HepG2 (cell line): Measurements from ENCODE around the gene CDC42BPG. TPM values are rescaled to one million over a fixed set of nuclear protein-coding genes. Genes with fewer than 3 reads are reported as not detected.

Source experiments
- ATAC-seq: fragments of 200-7000 bp; cut with Tn5 transposase; 3 replicates; pipeline ENCODE4 v1.9.1; 2020; ENCODE audit warnings: mild to moderate bottlenecking, moderate library complexity
- BruUV-seq: library from RNA; stranded (reverse); fragments of 400-500 nt; replicated peaks from 2 replicates; lab custom pipeline; 2021; lab: Mats Ljungman, UMichigan
- CTCF ChIA-PET: fragments of 300-600 bp; formaldehyde crosslinking; extraction: SDS; loops from one replicate; lab custom pipeline; 2021; ENCODE audit warnings: low total read pairs, inconsistent platforms, low intra/inter-chr PET ratio; lab: Yijun Ruan, JAX
- POLR2A ChIA-PET: fragments of 350-600 bp; sonication (Branson Sonifier 250); formaldehyde crosslinking; loops from one replicate; lab custom pipeline; 2020; ENCODE audit warnings: antibody characterized with exemption, inconsistent platforms; lab: Yijun Ruan, JAX
- DNase-seq: peaks from one replicate; pipeline ENCODE4 v3.0.0-alpha.2; 2015; ENCODE audit warnings: low spot score
- FAIRE-seq: peaks from 3 replicates; lab custom pipeline; 2011; peaks lifted over from hg19 to GRCh38; lab: Jason Lieb, UNC
- H2AFZ ChIP-seq: one replicate; pipeline ENCODE4 v1.6.1; 2011; ENCODE audit warnings: low read length, inconsistent platforms
- H3K27ac ChIP-seq: fragments of 300-600 bp; 3 replicates; pipeline ENCODE4 v1.8.0; 2011; ENCODE audit warnings: mixed run types, mild to moderate bottlenecking, mixed read lengths, low read length, inconsistent platforms; ENCODE audit not compliant: insufficient read depth; ENCODE audit errors: extremely low read length
- H3K27me3 ChIP-seq, 2 experiments: fragments of 200-600 bp in 1 of 2; 2 replicates in 1 of 2; 3 replicates in 1 of 2; pipeline versions ENCODE4 v1.6.0 to v1.8.0; 2011; ENCODE audit warnings: low read length in 2 of 2, mild to moderate bottlenecking in 2 of 2, moderate library complexity in 2 of 2, inconsistent platforms in 1 of 2; ENCODE audit not compliant: insufficient read depth in 2 of 2, control insufficient read depth in 1 of 2
- H3K36me3 ChIP-seq, 2 experiments: fragments of 200-600 bp in 1 of 2; replicated peaks in 1 of 2; 2 replicates in 1 of 2; 3 replicates in 1 of 2; pipeline versions ENCODE4 v1.5.1 to v1.8.0; 2011; ENCODE audit warnings: low read length in 2 of 2, inconsistent platforms in 1 of 2; ENCODE audit not compliant: insufficient read depth in 2 of 2, control insufficient read depth in 1 of 2
- H3K4me1 ChIP-seq: 2 replicates; pipeline ENCODE4 v1.5.1; 2012; ENCODE audit warnings: low read length, inconsistent platforms; ENCODE audit not compliant: insufficient read depth
- H3K4me2 ChIP-seq: 2 replicates; pipeline ENCODE4 v1.6.0; 2011; ENCODE audit warnings: low read depth, low read length, inconsistent platforms
- H3K4me3 ChIP-seq, 3 experiments: fragments of 200-600 bp in 1 of 3; sonication (generic), shearing (Covaris generic) in 1 of 3; replicated peaks in 1 of 3; 2 replicates each; pipeline ENCODE4 v1.5.1; 2011 to 2016; ENCODE audit warnings: low read length in 3 of 3, inconsistent platforms in 2 of 3, low read depth in 2 of 3, mild to moderate bottlenecking in 2 of 3, control low read depth in 1 of 3, mixed read lengths in 1 of 3; ENCODE audit not compliant: insufficient read depth in 1 of 3
- H3K79me2 ChIP-seq: one replicate; pipeline ENCODE4 v1.6.1; 2011; ENCODE audit warnings: low read length, inconsistent platforms; ENCODE audit not compliant: insufficient read depth
- H3K9ac ChIP-seq: 2 replicates; pipeline ENCODE4 v1.6.0; 2011; ENCODE audit warnings: mild to moderate bottlenecking, low read depth, low read length, inconsistent platforms; ENCODE audit not compliant: insufficient read depth
- H3K9me3 ChIP-seq: 2 replicates; pipeline ENCODE4 v1.5.1; 2012; ENCODE audit warnings: mild to moderate bottlenecking, low read length
- H4K20me1 ChIP-seq: 2 replicates; pipeline ENCODE4 v1.6.0; 2011; ENCODE audit warnings: inconsistent platforms, mild to moderate bottlenecking, low read length, moderate library complexity; ENCODE audit not compliant: insufficient read depth
- ELF3 ChIP-seq: IDR thresholded peaks from 2 replicates; pipeline ENCODE4 v1.6.1; 2016; ENCODE audit warnings: missing genetic modification reagents, missing compliant biosample characterization
- NFYB ChIP-seq: sonication (generic); formaldehyde crosslinking; IDR thresholded peaks from 2 replicates; pipeline ENCODE4 v1.4.0; 2020; ENCODE audit warnings: missing genetic modification reagents
- ZFP90 ChIP-seq: sonication (generic); formaldehyde crosslinking; IDR thresholded peaks from 2 replicates; pipeline ENCODE4 v1.8.0; 2022; ENCODE audit warnings: missing genetic modification reagents, mild to moderate bottlenecking, inconsistent platforms, borderline replicate concordance
- WGBS: methylation state at CpG from one replicate; pipeline ENCODE4 v1.1.6; 2017; ENCODE audit warnings: low lambda C conversion rate; 5-methylcytosine and 5-hydroxymethylcytosine counted together
- in situ Hi-C: cut with HindIII; loops from 2 replicates; pipeline ENCODE4 v1.10.0; 2017; ENCODE audit warnings: low pct_unique_long_range_greater_than_20kb; ENCODE audit not compliant: extremely low pct_ligation_motif_present
- intact Hi-C: fragments of 100-400 bp; cut with micrococcal nuclease; formaldehyde crosslinking; loops from one replicate; pipeline ENCODE4 v1.10.0; 2022; ENCODE audit not compliant: unreplicated experiment
- polyA plus RNA-seq, 8 experiments: library from polyadenylated mRNA; depleted of rRNA in 3 of 8; stranded (reverse) in 7 of 8; unstranded in 1 of 8; fragments of >200 nt; fragmentation: Illumina TruSeq in 4 of 8; extraction: Trizol in 4 of 8; gene quantifications; 2 replicates each; pipeline versions ENCODE4 v1.2.1 to v1.2.3, GENCODE V29; 2011 to 2016; ENCODE audit warnings: low read depth in 4 of 8, missing spikeins in 1 of 8, mixed read lengths in 1 of 8; ENCODE audit not compliant: insufficient read depth in 1 of 8
- total RNA-seq, 5 experiments: library from RNA; depleted of rRNA; stranded (reverse); fragments of >200 nt; fragmentation: Illumina TruSeq; extraction: Trizol; gene quantifications; 2 replicates each; pipeline ENCODE4 v1.2.3, GENCODE V29; 2016; ENCODE audit warnings: low read depth in 1 of 5
- TF ChIP-seq, protein P1 (sequence below): sonication (generic); formaldehyde crosslinking; IDR thresholded peaks from 2 replicates; pipeline ENCODE4 v1.4.0; 2020; ENCODE audit warnings: missing genetic modification reagents

Gene CDC42BPG
- total and polyA plus RNA-seq, 2 of the 13 experiments (the other 11 are each of a cell fraction or from before 2014, with no cell fraction given): 0.55 to 1.4 TPM

DNA sequence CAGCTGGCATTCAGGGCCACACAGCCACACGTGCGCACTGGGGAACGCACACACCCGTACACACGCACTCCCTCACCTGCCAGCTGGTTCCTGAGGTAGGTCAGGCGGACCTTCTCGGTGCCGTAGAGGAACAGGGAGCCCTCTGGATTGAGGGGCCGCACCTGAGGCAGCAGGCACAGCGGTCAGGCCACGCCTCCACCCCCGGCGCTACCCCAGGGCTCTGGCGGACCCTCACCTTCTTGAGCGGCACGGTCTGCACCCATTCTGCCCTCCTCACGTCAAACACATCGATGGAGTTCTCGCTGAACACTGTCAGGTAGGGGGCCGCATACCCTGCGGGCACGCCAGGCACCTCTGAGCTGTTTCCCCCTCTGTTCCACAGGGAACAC is 17.0 kb downstream of the CDC42BPG start:
- H3K79me2 ChIP-seq: no peaks in the 10 kb centered on the region
- H3K9ac ChIP-seq: no peak overlapping the region
- no peak overlapping the region for H3K4me2 ChIP-seq
- no peaks in the 10 kb centered on the region for H3K27me3 ChIP-seq
- H3K4me3 ChIP-seq: no peak overlapping the region
- CTCF ChIA-PET: no interaction called here
- H3K4me1 ChIP-seq: no peaks in the 10 kb centered on the region
- H4K20me1 ChIP-seq: no peaks in the 10 kb centered on the region
- no peak overlapping the region for H2AFZ ChIP-seq
- H3K9me3 ChIP-seq: no peaks in the 10 kb centered on the region
- FAIRE-seq (no peak), DNase-seq (no peak), ATAC-seq (no peak)
- WGBS: 95% methylated on average over 20 of the region's 22 CpGs
- BruUV-seq: no TSS peak
- no peaks in the 10 kb centered on the region for H3K36me3 ChIP-seq
- no peak overlapping the region for H3K27ac ChIP-seq
- POLR2A ChIA-PET: interaction anchor here (0.8 kb wide), 1 partner anchor 27 kb away, joined by 3 read pairs; no protein-coding TSS in a partner anchor
- intact Hi-C loops: no loop called here
- in situ Hi-C loops: no loop called here
- TF ChIP-seq ZFP90 (CRISPR knock-in tag) (no peak), ELF3 (CRISPR knock-in tag) (no peak)

GRCh38 chr11:64826578-64827450 is 17.6 kb downstream of the CDC42BPG start:
- BruUV-seq: no TSS peak
- no peaks in the 10 kb centered on the region for H3K27me3 ChIP-seq
- no peaks in the 10 kb centered on the region for H3K4me1 ChIP-seq
- POLR2A ChIA-PET: interaction anchor here (0.8 kb wide), 1 partner anchor 26 kb away, joined by 3 read pairs; no protein-coding TSS in a partner anchor
- no peak overlapping the region for H3K4me3 ChIP-seq
- H3K36me3 ChIP-seq: no peaks in the 10 kb centered on the region
- no peaks in the 10 kb centered on the region for H3K9me3 ChIP-seq
- no peaks in the 10 kb centered on the region for H3K79me2 ChIP-seq
- H2AFZ ChIP-seq: no peak overlapping the region
- H4K20me1 ChIP-seq: no peaks in the 10 kb centered on the region
- CTCF ChIA-PET: no interaction called here
- DNase-seq (no peak), FAIRE-seq (no peak), ATAC-seq (no peak)
- intact Hi-C loops (no loop called here), in situ Hi-C loops (no loop called here)
- no peak overlapping the region for H3K4me2 ChIP-seq
- H3K9ac ChIP-seq: no peak overlapping the region
- no peak overlapping the region for H3K27ac ChIP-seq
- 92% methylated on average over 35 of the region's 52 CpGs for WGBS
- TF ChIP-seq, protein P1, sequence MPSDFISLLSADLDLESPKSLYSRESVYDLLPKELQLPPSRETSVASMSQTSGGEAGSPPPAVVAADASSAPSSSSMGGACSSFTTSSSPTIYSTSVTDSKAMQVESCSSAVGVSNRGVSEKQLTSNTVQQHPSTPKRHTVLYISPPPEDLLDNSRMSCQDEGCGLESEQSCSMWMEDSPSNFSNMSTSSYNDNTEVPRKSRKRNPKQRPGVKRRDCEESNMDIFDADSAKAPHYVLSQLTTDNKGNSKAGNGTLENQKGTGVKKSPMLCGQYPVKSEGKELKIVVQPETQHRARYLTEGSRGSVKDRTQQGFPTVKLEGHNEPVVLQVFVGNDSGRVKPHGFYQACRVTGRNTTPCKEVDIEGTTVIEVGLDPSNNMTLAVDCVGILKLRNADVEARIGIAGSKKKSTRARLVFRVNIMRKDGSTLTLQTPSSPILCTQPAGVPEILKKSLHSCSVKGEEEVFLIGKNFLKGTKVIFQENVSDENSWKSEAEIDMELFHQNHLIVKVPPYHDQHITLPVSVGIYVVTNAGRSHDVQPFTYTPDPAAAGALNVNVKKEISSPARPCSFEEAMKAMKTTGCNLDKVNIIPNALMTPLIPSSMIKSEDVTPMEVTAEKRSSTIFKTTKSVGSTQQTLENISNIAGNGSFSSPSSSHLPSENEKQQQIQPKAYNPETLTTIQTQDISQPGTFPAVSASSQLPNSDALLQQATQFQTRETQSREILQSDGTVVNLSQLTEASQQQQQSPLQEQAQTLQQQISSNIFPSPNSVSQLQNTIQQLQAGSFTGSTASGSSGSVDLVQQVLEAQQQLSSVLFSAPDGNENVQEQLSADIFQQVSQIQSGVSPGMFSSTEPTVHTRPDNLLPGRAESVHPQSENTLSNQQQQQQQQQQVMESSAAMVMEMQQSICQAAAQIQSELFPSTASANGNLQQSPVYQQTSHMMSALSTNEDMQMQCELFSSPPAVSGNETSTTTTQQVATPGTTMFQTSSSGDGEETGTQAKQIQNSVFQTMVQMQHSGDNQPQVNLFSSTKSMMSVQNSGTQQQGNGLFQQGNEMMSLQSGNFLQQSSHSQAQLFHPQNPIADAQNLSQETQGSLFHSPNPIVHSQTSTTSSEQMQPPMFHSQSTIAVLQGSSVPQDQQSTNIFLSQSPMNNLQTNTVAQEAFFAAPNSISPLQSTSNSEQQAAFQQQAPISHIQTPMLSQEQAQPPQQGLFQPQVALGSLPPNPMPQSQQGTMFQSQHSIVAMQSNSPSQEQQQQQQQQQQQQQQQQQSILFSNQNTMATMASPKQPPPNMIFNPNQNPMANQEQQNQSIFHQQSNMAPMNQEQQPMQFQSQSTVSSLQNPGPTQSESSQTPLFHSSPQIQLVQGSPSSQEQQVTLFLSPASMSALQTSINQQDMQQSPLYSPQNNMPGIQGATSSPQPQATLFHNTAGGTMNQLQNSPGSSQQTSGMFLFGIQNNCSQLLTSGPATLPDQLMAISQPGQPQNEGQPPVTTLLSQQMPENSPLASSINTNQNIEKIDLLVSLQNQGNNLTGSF (CRISPR knock-in tag): no peak
- TF ChIP-seq NFYB (CRISPR knock-in tag): peak; percentile 35; the same call in 1 of the 2 replicates
